HG03135 (cell line): ENCODE results near the gene DUSP21.
"Not testable (repeated sequence)": the region's sequence is repeated elsewhere in the genome, so short reads cannot be mapped to it uniquely, and the experiment has no call there.

Source experiments
- ATAC-seq: cut with Tn5 transposase; IDR thresholded peaks from one replicate; pipeline ENCODE4 v1.9.1; 2021; ENCODE audit warnings: mild to moderate bottlenecking, moderate library complexity; ENCODE audit not compliant: unreplicated experiment

Gene DUSP21

GRCh38 chrX:44875185-44875489, 31.3 kb downstream of the DUSP21 start:
- no peak for ATAC-seq

GRCh38 chrX:44876086-44876485, 32.3 kb downstream of the DUSP21 start:
- no peak for ATAC-seq

GRCh38 chrX:44876767-44877166, 32.9 kb downstream of the DUSP21 start:
- ATAC-seq = no peak

GRCh38 chrX:44878780-44879179, 35.0 kb downstream of the DUSP21 start:
- ATAC-seq = no peak

- ATAC-seq = no peak
Observed at GRCh38 chrX:44881549-44881948, 37.7 kb downstream of the DUSP21 start.

GRCh38 chrX:44882635-44883034, 38.8 kb downstream of the DUSP21 start:
- ATAC-seq = no peak

- no peak for ATAC-seq
Observed at GRCh38 chrX:44884944-44885343, 41.1 kb downstream of the DUSP21 start.

- no peak for ATAC-seq
Observed at GRCh38 chrX:44889824-44890223, 46.0 kb downstream of the DUSP21 start.

- no peak for ATAC-seq
Observed at GRCh38 chrX:44890247-44890646, 46.4 kb downstream of the DUSP21 start.

GRCh38 chrX:44890687-44891086, 46.9 kb downstream of the DUSP21 start:
- ATAC-seq = not testable (repeated sequence)

- no peak for ATAC-seq
Observed at GRCh38 chrX:44891642-44892041, 47.8 kb downstream of the DUSP21 start.
